Activated naive CD8-positive, alpha-beta T cell treated with anti-CD3 and anti-CD28 coated beads, Interleukin-2, amount 50 U/mL, for 24 hours (primary cell): ENCODE results near the gene COL11A2.
A peak's percentile ranks its signal among the peaks of the same experiment; 100 is the strongest.
"Not testable (repeated sequence)": the region's sequence is repeated elsewhere in the genome, so short reads cannot be mapped to it uniquely, and the experiment has no call there.

ENCODE experiments used
- ATAC-seq: fragments of 150-1000 bp; cut with Tn5 transposase; one replicate; pipeline ENCODE4 v1.10.0; 2021
- DNase-seq: peaks from one replicate; pipeline ENCODE4 v3.0.0; 2021
- H3K27ac Mint-ChIP-seq: one replicate; pipeline ENCODE4 v1.8.0; 2021; ENCODE audit warnings: mild to moderate bottlenecking, mixed read lengths
- H3K27me3 Mint-ChIP-seq: one replicate; pipeline ENCODE4 v1.8.0; 2021; ENCODE audit warnings: mixed read lengths
- H3K36me3 Mint-ChIP-seq: one replicate; pipeline ENCODE4 v1.8.0; 2021; ENCODE audit warnings: low read depth, mixed read lengths
- H3K4me1 Mint-ChIP-seq: one replicate; pipeline ENCODE4 v1.8.0; 2021; ENCODE audit warnings: mixed read lengths
- H3K4me3 Mint-ChIP-seq: one replicate; pipeline ENCODE4 v1.8.0; 2021; ENCODE audit warnings: mild to moderate bottlenecking, moderate library complexity, mixed read lengths
- H3K9me3 Mint-ChIP-seq: one replicate; pipeline ENCODE4 v1.8.0; 2021; ENCODE audit warnings: mixed read lengths

The COL11A2 gene

GRCh38 chr6:33164665-33165373 lies 27.4 kb downstream of the COL11A2 start:
- Mint-ChIP-seq H3K4me3 (no peak overlapping the region), H3K27me3 (no peaks in the 10 kb centered on the region)

GRCh38 chr6:33164176-33164575 lies 28.1 kb downstream of the COL11A2 start:
- ATAC-seq: no peak
- Mint-ChIP-seq H3K4me3 (no peak overlapping the region), H3K9me3 (no peaks in the 10 kb centered on the region)

More at GRCh38 chr6:33164665-33165373, 27.4 kb downstream of the COL11A2 start:
- Mint-ChIP-seq H3K9me3 (no peaks in the 10 kb centered on the region), H3K27ac (no peak overlapping the region), H3K4me1 (peaks cover 11% of the 10 kb centered on the region), H3K36me3 (no peaks in the 10 kb centered on the region)
- ATAC-seq: no peak
- no peak for DNase-seq

GRCh38 chr6:33163540-33163939 lies 28.7 kb downstream of the COL11A2 start:
- no peaks in the 10 kb centered on the region for H3K36me3 Mint-ChIP-seq
- H3K9me3 Mint-ChIP-seq: no peaks in the 10 kb centered on the region
- no peak overlapping the region for H3K27ac Mint-ChIP-seq
- peaks cover 11% of the 10 kb centered on the region for H3K4me1 Mint-ChIP-seq
- no peak for ATAC-seq
- DNase-seq: no peak
- H3K27me3 Mint-ChIP-seq: no peaks in the 10 kb centered on the region
- H3K4me3 Mint-ChIP-seq: no peak overlapping the region

More at GRCh38 chr6:33164176-33164575, 28.1 kb downstream of the COL11A2 start:
- Mint-ChIP-seq H3K27ac (no peak overlapping the region), H3K27me3 (no peaks in the 10 kb centered on the region), H3K36me3 (no peaks in the 10 kb centered on the region), H3K4me1 (peaks cover 11% of the 10 kb centered on the region)
- no peak for DNase-seq

GRCh38 chr6:33161354-33162331 lies 30.6 kb downstream of the COL11A2 start:
- ATAC-seq (peak; percentile 85), DNase-seq (peak; percentile 89)
- Mint-ChIP-seq H3K27me3 (no peaks in the 10 kb centered on the region), H3K4me3 (peak overlapping the region; percentile 77), H3K27ac (peak overlapping the region; percentile 82), H3K9me3 (no peaks in the 10 kb centered on the region), H3K36me3 (no peaks in the 10 kb centered on the region), H3K4me1 (peaks cover 11% of the 10 kb centered on the region)

- Mint-ChIP-seq H3K36me3 (no peaks in the 10 kb centered on the region), H3K27me3 (no peaks in the 10 kb centered on the region), H3K9me3 (no peaks in the 10 kb centered on the region), H3K27ac (peak overlapping the region; percentile 82), H3K4me1 (peaks cover 11% of the 10 kb centered on the region), H3K4me3 (peak overlapping the region; percentile 77)
- ATAC-seq (peak; percentile 37), DNase-seq (no peak)
Observed at GRCh38 chr6:33160728-33161344, 31.4 kb downstream of the COL11A2 start.

- no peak for ATAC-seq
- H3K36me3 Mint-ChIP-seq: no peaks in the 10 kb centered on the region
- no peak overlapping the region for H3K27ac Mint-ChIP-seq
- H3K27me3 Mint-ChIP-seq: no peaks in the 10 kb centered on the region
- peaks cover 11% of the 10 kb centered on the region for H3K4me1 Mint-ChIP-seq
- H3K9me3 Mint-ChIP-seq: no peaks in the 10 kb centered on the region
- no peak for DNase-seq
- no peak overlapping the region for H3K4me3 Mint-ChIP-seq
Observed at GRCh38 chr6:33160096-33160495, 32.2 kb downstream of the COL11A2 start.

GRCh38 chr6:33156964-33157363 lies 35.3 kb downstream of the COL11A2 start:
- Mint-ChIP-seq H3K9me3 (peaks cover 9% of the 10 kb centered on the region), H3K4me1 (peaks cover 10% of the 10 kb centered on the region), H3K27ac (no peak overlapping the region), H3K4me3 (no peak overlapping the region), H3K36me3 (no peaks in the 10 kb centered on the region), H3K27me3 (peaks cover 7% of the 10 kb centered on the region)
- DNase-seq (no peak), ATAC-seq (no peak)

- Mint-ChIP-seq H3K4me1 (peaks cover 7% of the 10 kb centered on the region), H3K27ac (no peak overlapping the region), H3K36me3 (no peaks in the 10 kb centered on the region), H3K4me3 (no peak overlapping the region), H3K9me3 (peaks cover 13% of the 10 kb centered on the region), H3K27me3 (peaks cover 7% of the 10 kb centered on the region)
- no peak for ATAC-seq
- no peak for DNase-seq
Observed at GRCh38 chr6:33156561-33156960, 35.7 kb downstream of the COL11A2 start.

GRCh38 chr6:33154349-33154748 lies 37.9 kb downstream of the COL11A2 start:
- Mint-ChIP-seq H3K27me3 (peaks cover 10% of the 10 kb centered on the region), H3K36me3 (no peaks in the 10 kb centered on the region), H3K4me3 (no peak overlapping the region), H3K9me3 (peaks cover 13% of the 10 kb centered on the region), H3K27ac (no peak overlapping the region), H3K4me1 (no peaks in the 10 kb centered on the region)
- DNase-seq (no peak), ATAC-seq (no peak)

GRCh38 chr6:33151050-33151449 lies 41.2 kb downstream of the COL11A2 start:
- Mint-ChIP-seq H3K27ac (no peak overlapping the region), H3K4me3 (no peak overlapping the region), H3K27me3 (peaks cover 10% of the 10 kb centered on the region), H3K36me3 (no peaks in the 10 kb centered on the region), H3K4me1 (no peaks in the 10 kb centered on the region), H3K9me3 (peaks cover 13% of the 10 kb centered on the region)
- DNase-seq (no peak), ATAC-seq (no peak)

GRCh38 chr6:33150560-33150959 lies 41.7 kb downstream of the COL11A2 start:
- H3K27ac Mint-ChIP-seq, ATAC-seq, H3K36me3 Mint-ChIP-seq, H3K4me3 Mint-ChIP-seq, H3K4me1 Mint-ChIP-seq, DNase-seq: not testable (repeated sequence)
- H3K9me3 Mint-ChIP-seq: peaks cover 13% of the 10 kb centered on the region
- H3K27me3 Mint-ChIP-seq: peaks cover 10% of the 10 kb centered on the region

- no peak for DNase-seq
- peaks cover 5% of the 10 kb centered on the region for H3K4me1 Mint-ChIP-seq
- no peak overlapping the region for H3K4me3 Mint-ChIP-seq
- peaks cover 13% of the 10 kb centered on the region for H3K9me3 Mint-ChIP-seq
- no peak for ATAC-seq
- no peak overlapping the region for H3K27ac Mint-ChIP-seq
- peaks cover 13% of the 10 kb centered on the region for H3K27me3 Mint-ChIP-seq
- H3K36me3 Mint-ChIP-seq: no peaks in the 10 kb centered on the region
Observed at GRCh38 chr6:33147807-33148666, 44.2 kb downstream of the COL11A2 start.

GRCh38 chr6:33144373-33144772 lies 47.9 kb downstream of the COL11A2 start:
- no peak overlapping the region for H3K27ac Mint-ChIP-seq
- H3K36me3 Mint-ChIP-seq: no peaks in the 10 kb centered on the region
- peaks cover 27% of the 10 kb centered on the region for H3K27me3 Mint-ChIP-seq
- H3K4me3 Mint-ChIP-seq: no peak overlapping the region
- ATAC-seq: peak; percentile 46
- no peaks in the 10 kb centered on the region for H3K9me3 Mint-ChIP-seq
- H3K4me1 Mint-ChIP-seq: peaks cover 5% of the 10 kb centered on the region
- DNase-seq: no peak
